Measurements from ENCODE around the gene TRAK1. TPM values are rescaled to one million over a fixed set of nuclear protein-coding genes. Genes with fewer than 3 reads are reported as not detected.
A peak's percentile ranks its signal among the peaks of the same experiment; 100 is the strongest.

Gene TRAK1
- total and polyA plus RNA-seq, 10 donors: 15.4 to 60.0 (median 47.8) TPM

DNA sequence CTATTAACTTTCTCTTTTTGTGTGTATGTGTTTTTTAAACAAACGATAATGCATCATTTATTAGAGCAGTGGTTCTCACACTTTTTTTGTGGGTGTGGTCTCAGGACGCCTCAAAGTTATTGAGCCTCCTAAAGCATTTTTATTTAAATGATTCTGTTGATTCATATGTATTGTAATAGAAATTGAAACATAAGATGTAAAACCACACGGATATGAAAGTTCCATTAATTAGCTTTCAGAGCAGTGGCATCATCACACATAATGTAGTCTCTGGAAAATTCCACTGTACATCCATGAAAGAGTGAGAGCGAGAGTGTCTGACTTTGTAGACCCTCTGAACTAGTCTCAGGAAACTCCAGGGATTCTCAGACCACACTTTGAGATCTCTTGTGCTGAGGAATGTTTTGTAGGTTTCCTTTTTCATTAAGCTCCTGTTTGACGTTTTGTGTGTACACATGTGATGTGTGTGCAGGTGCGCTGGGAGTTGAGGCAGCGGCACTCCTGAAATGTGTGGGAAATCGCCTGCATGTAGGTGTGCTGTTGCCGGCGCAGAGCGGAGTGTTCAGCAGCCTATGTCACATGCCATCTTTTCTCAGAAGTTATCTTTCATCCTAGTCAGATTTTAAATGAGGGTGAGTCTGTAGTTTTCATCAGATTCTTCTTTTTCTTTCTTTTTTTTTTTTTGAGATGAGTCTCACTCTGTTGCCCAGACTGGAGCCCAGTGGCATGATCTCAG lies 5.3 kb upstream of the TRAK1 start:
- Histone ChIP-seq H3K36me3 (peaks cover 0 to 44% (median 15%) of the 10 kb centered on the region in 6 donors), H3K9me3 (no peaks in the 10 kb centered on the region), H3K4me3 (no peak overlapping the region), H3K4me1 (peaks cover 24 to 85% (median 48%) of the 10 kb centered on the region in 6 donors), H3K27me3 (replicated peaks in 1 of 7) (no peaks in the 10 kb centered on the region), H3K27ac (no peak overlapping the region)
- TF ChIP-seq CTCF (IDR thresholded peaks at IDR 0.05 in 8 of 11, conservative IDR thresholded peaks at IDR 0.05 in 3 of 11) (no peak), POLR2A (IDR thresholded peaks at IDR 0.05) (no peak), POLR2AphosphoS5 (IDR thresholded peaks at IDR 0.05) (no peak)
- 76 to 86% (median 82%) methylated on average over 11 of the region's 11 CpGs for WGBS, 5 donors
- DNase-seq: peak; percentile 37
- intact Hi-C loops (cut with DNase I; ENCODE audit: low total_unique reads): no loop called here

- H3K27ac ChIP-seq: no peak overlapping the region
- H3K36me3 ChIP-seq: peaks cover 0 to 59% (median 15%) of the 10 kb centered on the region in 6 donors
- intact Hi-C loops (cut with DNase I; ENCODE audit: low total_unique reads): no loop called here
- peaks cover 0 to 9% (median 2%) of the 10 kb centered on the region in 8 donors for H3K9me3 ChIP-seq
- H3K27me3 ChIP-seq (replicated peaks in 1 of 7): no peaks in the 10 kb centered on the region
- peaks cover 3 to 82% (median 30%) of the 10 kb centered on the region in 6 donors for H3K4me1 ChIP-seq
- no peak overlapping the region for H3K4me3 ChIP-seq
- no peak for DNase-seq
- 78 to 89% (median 81%) methylated on average over 11 of the region's 11 CpGs for WGBS, 5 donors
- TF ChIP-seq POLR2A (IDR thresholded peaks at IDR 0.05) (no peak), CTCF (IDR thresholded peaks at IDR 0.05 in 8 of 11, conservative IDR thresholded peaks at IDR 0.05 in 3 of 11) (no peak), POLR2AphosphoS5 (IDR thresholded peaks at IDR 0.05) (no peak)
Measured at GRCh38 chr3:42088803-42089530, 2.2 kb upstream of the TRAK1 start.

GRCh38 chr3:42092006-42092405 lies 849 bp downstream of the TRAK1 start:
- H3K4me1 ChIP-seq: peaks cover 0 to 68% (median 22%) of the 10 kb centered on the region in 6 donors
- peak overlapping the region in 4 of 8 donors; percentile 9 to 58 (median 50) for H3K27ac ChIP-seq
- H3K36me3 ChIP-seq: peaks cover 0 to 66% (median 15%) of the 10 kb centered on the region in 6 donors
- no peak for TF ChIP-seq CTCF (IDR thresholded peaks at IDR 0.05 in 8 of 11, conservative IDR thresholded peaks at IDR 0.05 in 3 of 11)
- TF ChIP-seq POLR2A (IDR thresholded peaks at IDR 0.05): no peak
- TF ChIP-seq POLR2AphosphoS5 (IDR thresholded peaks at IDR 0.05): no peak
- peaks cover 0 to 9% (median 2%) of the 10 kb centered on the region in 8 donors for H3K9me3 ChIP-seq
- intact Hi-C loops (cut with DNase I; ENCODE audit: low total_unique reads): no loop called here
- no peak overlapping the region for H3K4me3 ChIP-seq
- peak; percentile 29 for DNase-seq
- H3K27me3 ChIP-seq (replicated peaks in 1 of 7): no peaks in the 10 kb centered on the region
- WGBS, 5 donors: 57 to 86% (median 76%) methylated on average over 3 of the region's 3 CpGs

DNA sequence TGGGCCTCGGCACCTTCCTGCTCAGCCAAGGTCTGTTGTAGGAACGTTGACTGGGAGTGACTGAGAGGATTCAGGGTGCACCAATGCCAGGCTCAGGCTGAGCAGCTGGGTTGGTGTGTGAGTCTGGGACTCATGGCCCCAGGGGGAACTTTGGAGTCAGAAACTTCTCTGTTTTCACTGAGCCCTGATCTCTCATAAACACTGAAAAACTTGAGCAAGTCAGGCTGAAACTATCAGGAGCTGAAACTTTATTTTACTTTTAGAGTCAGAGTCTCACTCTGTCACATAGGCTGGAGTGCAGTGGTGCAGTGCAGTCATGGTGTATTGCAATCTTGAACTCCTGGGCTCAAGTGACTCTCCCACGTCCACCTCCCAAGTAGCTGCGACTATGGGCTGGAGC lies 3.0 kb downstream of the TRAK1 start:
- no peaks in the 10 kb centered on the region for H3K27me3 ChIP-seq (replicated peaks in 1 of 7)
- H3K4me1 ChIP-seq: peaks cover 3 to 78% (median 39%) of the 10 kb centered on the region in 6 donors
- peaks cover 0 to 45% (median 0%) of the 10 kb centered on the region in 6 donors for H3K36me3 ChIP-seq
- WGBS, 5 donors: 69 to 81% (median 70%) methylated on average over 4 of the region's 4 CpGs
- H3K4me3 ChIP-seq: no peak overlapping the region
- no peak for TF ChIP-seq CTCF (IDR thresholded peaks at IDR 0.05 in 8 of 11, conservative IDR thresholded peaks at IDR 0.05 in 3 of 11)
- no peak for TF ChIP-seq POLR2AphosphoS5 (IDR thresholded peaks at IDR 0.05)
- no peak for TF ChIP-seq POLR2A (IDR thresholded peaks at IDR 0.05)
- peaks cover 0 to 9% (median 2%) of the 10 kb centered on the region in 8 donors for H3K9me3 ChIP-seq
- H3K27ac ChIP-seq: peak overlapping the region in 4 of 8 donors; percentile 14 to 48 (median 31)
- intact Hi-C loops (cut with DNase I; ENCODE audit: low total_unique reads): no loop called here
- peak; percentile 53 for DNase-seq
